SK-N-SH treated with all-trans-retinoic acid at 6 μM for 48 hours (cell line): ENCODE measurements around the gene DNAJC9.

Experiments used
- ZFP3 ChIP-seq: fragments of 250-450 bp; sonication (Bioruptor Pico); IDR thresholded peaks from 2 replicates; pipeline ENCODE4 v1.5.0; 2020; ENCODE audit warnings: mild to moderate bottlenecking, moderate library complexity
- ZNF8 ChIP-seq: fragments of 450-650 bp; formaldehyde crosslinking; IDR thresholded peaks from 2 replicates; pipeline ENCODE4 v1.5.0; 2020; ENCODE audit warnings: mild to moderate bottlenecking, moderate library complexity

DNA sequence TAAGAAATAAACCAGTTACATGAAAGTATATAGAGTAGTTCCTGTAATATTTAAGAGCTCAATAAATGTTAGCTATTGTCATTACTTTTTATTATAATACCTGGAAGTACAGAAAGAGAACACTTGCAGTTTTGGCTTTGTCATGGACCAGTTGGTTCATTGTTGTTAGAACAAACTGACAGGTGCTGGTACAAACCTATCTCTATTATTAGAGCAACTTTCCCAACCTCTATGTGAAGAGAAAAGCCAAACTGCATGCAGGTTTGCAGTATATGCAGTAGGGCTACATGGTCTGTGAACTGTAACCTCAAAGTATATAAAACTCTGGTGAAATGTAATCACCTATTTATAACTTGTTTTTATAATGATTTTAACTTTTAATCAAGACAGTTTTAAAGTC, 20.4 kb downstream of the DNAJC9 start:
- TF ChIP-seq ZFP3 (CRISPR knock-in tag) (no peak), ZNF8 (CRISPR knock-in tag) (no peak)
